Smooth muscle cell (in vitro differentiated cells): ENCODE data around the gene BCAS2. TPM values are rescaled to one million over a fixed set of nuclear protein-coding genes. Genes with fewer than 3 reads are reported as not detected.

ENCODE experiments used
- DNase-seq: peaks from one replicate; lab custom pipeline; 2025; ENCODE audit not compliant: unreplicated experiment; lab: John Stamatoyannopoulos, UW
- H2AFZ ChIP-seq: fragments of 200-600 bp; sonication (generic); 2 replicates; pipeline ENCODE4 v1.6.0; 2016; ENCODE audit warnings: antibody characterized with exemption, low read depth, mild to moderate bottlenecking
- H3F3A ChIP-seq: fragments of 200-600 bp; sonication (generic); 2 replicates; pipeline ENCODE4 v1.6.0; 2017; ENCODE audit warnings: antibody characterized with exemption, low read depth
- H3K27ac ChIP-seq: fragments of 200-600 bp; sonication (generic); 2 replicates; pipeline ENCODE4 v1.5.1; 2016; ENCODE audit warnings: low read depth, mild to moderate bottlenecking
- H3K27me3 ChIP-seq: fragments of 200-600 bp; sonication (generic); 2 replicates; pipeline ENCODE4 v1.6.1; 2016; ENCODE audit warnings: low read depth, mild to moderate bottlenecking
- H3K36me3 ChIP-seq: fragments of 200-600 bp; sonication (generic); 2 replicates; pipeline ENCODE4 v1.5.1; 2016; ENCODE audit warnings: low read depth
- H3K4me1 ChIP-seq: fragments of 200-600 bp; sonication (generic); 2 replicates; pipeline ENCODE4 v1.5.1; 2016; ENCODE audit warnings: low read depth
- H3K4me2 ChIP-seq: fragments of 200-600 bp; sonication (generic); 2 replicates; pipeline ENCODE4 v1.6.0; 2016; ENCODE audit warnings: mild to moderate bottlenecking
- H3K4me3 ChIP-seq: fragments of 200-600 bp; sonication (generic); 2 replicates; pipeline ENCODE4 v1.5.1; 2016; ENCODE audit warnings: mild to moderate bottlenecking
- H3K79me2 ChIP-seq: fragments of 200-600 bp; sonication (generic); 2 replicates; pipeline ENCODE4 v1.6.0; 2016; ENCODE audit warnings: low read depth, mild to moderate bottlenecking
- H3K9ac ChIP-seq: fragments of 200-600 bp; sonication (generic); 2 replicates; pipeline ENCODE4 v1.6.0; 2016; ENCODE audit warnings: low read depth
- H3K9me3 ChIP-seq: fragments of 200-600 bp; sonication (generic); replicated peaks from 2 replicates; pipeline ENCODE4 v1.5.1; 2016; ENCODE audit warnings: low read depth
- H4K20me1 ChIP-seq: fragments of 200-600 bp; sonication (generic); 2 replicates; pipeline ENCODE4 v1.6.0; 2016; ENCODE audit warnings: low read depth
- WGBS: methylation state at CpG from one replicate; pipeline ENCODE4 v1.1.7; 2016; ENCODE audit warnings: low lambda C conversion rate; 5-methylcytosine and 5-hydroxymethylcytosine counted together
- polyA plus RNA-seq: library from polyadenylated mRNA; unstranded; fragments of >200 nt; fragmentation: Nextera tagmentation; extraction: Ambion mirVana; gene quantifications from 2 replicates; pipeline ENCODE4 v1.2.1, GENCODE V29; 2016
- total RNA-seq: library from RNA; depleted of rRNA; stranded (reverse); fragments of >200 nt; gene quantifications from 2 replicates; pipeline ENCODE4 v1.2.3, GENCODE V29; 2014
- TF ChIP-seq, protein P1 (sequence below): fragments of 200-600 bp; sonication (generic); IDR thresholded peaks from 2 replicates; pipeline ENCODE4 v1.5.1; 2017; ENCODE audit warnings: borderline replicate concordance, mild to moderate bottlenecking, antibody characterized with exemption; ENCODE audit not compliant: insufficient read depth, poor library complexity, severe bottlenecking

BCAS2 gene
- total and polyA plus RNA-seq, 2 experiments from 2014 or later = 57.0 to 65.5 TPM

DNA sequence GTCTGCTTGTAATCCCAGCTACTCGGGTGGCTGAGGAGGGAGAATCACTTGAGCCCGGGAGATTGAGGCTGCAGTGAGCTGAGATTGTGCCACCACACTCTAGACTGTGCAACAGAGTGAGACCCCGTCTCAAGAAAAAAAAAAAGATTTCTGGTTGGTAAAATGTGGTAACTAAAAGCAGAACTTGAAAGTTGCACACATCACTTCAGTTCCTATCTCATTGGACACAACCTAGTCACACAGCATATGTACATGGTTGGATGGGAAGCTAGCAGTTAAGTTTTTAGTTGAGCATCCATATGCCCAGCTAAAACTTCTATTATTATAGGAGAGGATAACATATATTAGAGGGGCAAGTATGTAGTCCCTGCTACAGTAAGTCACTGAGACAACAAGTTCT lies 22.1 kb downstream of the BCAS2 start:
- Histone ChIP-seq H3K36me3 (no peaks in the 10 kb centered on the region), H3K9me3 (no peaks in the 10 kb centered on the region), H4K20me1 (no peaks in the 10 kb centered on the region), H3K9ac (no peak overlapping the region), H3K4me3 (no peak overlapping the region), H3K27me3 (no peaks in the 10 kb centered on the region), H2AFZ (no peak overlapping the region), H3K4me2 (no peak overlapping the region), H3F3A (no peaks in the 10 kb centered on the region), H3K27ac (no peak overlapping the region), H3K79me2 (no peaks in the 10 kb centered on the region), H3K4me1 (no peaks in the 10 kb centered on the region)
- TF ChIP-seq, protein P1, sequence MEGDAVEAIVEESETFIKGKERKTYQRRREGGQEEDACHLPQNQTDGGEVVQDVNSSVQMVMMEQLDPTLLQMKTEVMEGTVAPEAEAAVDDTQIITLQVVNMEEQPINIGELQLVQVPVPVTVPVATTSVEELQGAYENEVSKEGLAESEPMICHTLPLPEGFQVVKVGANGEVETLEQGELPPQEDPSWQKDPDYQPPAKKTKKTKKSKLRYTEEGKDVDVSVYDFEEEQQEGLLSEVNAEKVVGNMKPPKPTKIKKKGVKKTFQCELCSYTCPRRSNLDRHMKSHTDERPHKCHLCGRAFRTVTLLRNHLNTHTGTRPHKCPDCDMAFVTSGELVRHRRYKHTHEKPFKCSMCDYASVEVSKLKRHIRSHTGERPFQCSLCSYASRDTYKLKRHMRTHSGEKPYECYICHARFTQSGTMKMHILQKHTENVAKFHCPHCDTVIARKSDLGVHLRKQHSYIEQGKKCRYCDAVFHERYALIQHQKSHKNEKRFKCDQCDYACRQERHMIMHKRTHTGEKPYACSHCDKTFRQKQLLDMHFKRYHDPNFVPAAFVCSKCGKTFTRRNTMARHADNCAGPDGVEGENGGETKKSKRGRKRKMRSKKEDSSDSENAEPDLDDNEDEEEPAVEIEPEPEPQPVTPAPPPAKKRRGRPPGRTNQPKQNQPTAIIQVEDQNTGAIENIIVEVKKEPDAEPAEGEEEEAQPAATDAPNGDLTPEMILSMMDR = no peak
- WGBS = 99% methylated on average over 3 of the region's 3 CpGs
- DNase-seq = no peak

DNA sequence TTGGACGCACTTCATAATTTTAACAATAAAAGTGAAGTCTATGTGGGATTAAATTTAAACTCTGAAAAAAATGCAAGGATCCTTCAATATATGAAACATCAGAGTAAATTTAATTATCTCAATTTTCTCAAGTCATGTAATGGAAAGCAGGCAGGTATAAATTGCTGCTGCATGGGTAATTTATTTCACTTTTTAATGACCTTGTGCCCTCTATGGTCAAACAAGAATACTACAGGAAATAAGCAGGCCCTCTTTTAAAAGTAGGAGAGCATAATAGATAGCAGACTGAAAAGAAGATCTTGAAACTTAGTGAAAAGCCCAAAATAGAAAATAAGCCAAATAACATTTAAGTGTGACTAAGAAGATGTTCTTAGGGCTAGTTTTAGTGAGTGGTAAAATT lies 22.9 kb downstream of the BCAS2 start:
- no peaks in the 10 kb centered on the region for H3K9me3 ChIP-seq
- no peaks in the 10 kb centered on the region for H3K27me3 ChIP-seq
- no peak for DNase-seq
- no peak overlapping the region for H3K9ac ChIP-seq
- H3K4me1 ChIP-seq = no peaks in the 10 kb centered on the region
- H2AFZ ChIP-seq = no peak overlapping the region
- H3F3A ChIP-seq = no peaks in the 10 kb centered on the region
- H3K4me3 ChIP-seq = no peak overlapping the region
- no peaks in the 10 kb centered on the region for H3K79me2 ChIP-seq
- H4K20me1 ChIP-seq = no peaks in the 10 kb centered on the region
- H3K27ac ChIP-seq = no peak overlapping the region
- H3K4me2 ChIP-seq = no peak overlapping the region
- WGBS = 97% methylated on average over 1 of the region's 1 CpG
- H3K36me3 ChIP-seq = no peaks in the 10 kb centered on the region
- TF ChIP-seq, protein P1 = peak; percentile 25

DNA sequence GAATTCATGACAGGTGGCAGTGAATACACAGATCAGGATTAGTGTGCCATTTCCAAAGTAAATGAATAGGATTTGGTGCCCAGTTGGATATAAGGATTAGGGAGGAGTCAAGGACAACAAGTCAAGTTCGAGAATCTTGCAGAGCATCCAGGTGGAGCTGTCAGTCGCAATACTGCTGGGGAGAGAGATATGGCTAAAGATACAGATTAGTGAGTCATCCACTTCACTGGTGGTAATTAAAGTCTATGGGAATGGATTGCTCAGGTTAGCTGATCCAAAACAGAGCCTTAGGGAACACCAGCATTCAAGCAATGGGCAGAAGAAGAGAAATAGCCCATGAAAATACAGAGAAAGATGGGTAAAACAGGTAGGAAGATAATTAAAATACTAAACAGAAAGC lies 26.8 kb downstream of the BCAS2 start:
- TF ChIP-seq, protein P1 = no peak
- DNase-seq = no peak
- no peaks in the 10 kb centered on the region for H3K27me3 ChIP-seq
- H3K4me3 ChIP-seq = no peak overlapping the region
- H3F3A ChIP-seq = no peaks in the 10 kb centered on the region
- H3K4me1 ChIP-seq = no peaks in the 10 kb centered on the region
- no peak overlapping the region for H3K27ac ChIP-seq
- H4K20me1 ChIP-seq = no peaks in the 10 kb centered on the region
- no peaks in the 10 kb centered on the region for H3K79me2 ChIP-seq
- no peaks in the 10 kb centered on the region for H3K36me3 ChIP-seq
- no peak overlapping the region for H3K9ac ChIP-seq
- H3K4me2 ChIP-seq = no peak overlapping the region
- no peaks in the 10 kb centered on the region for H3K9me3 ChIP-seq
- no peak overlapping the region for H2AFZ ChIP-seq
- WGBS = 54% methylated on average over 2 of the region's 2 CpGs

DNA sequence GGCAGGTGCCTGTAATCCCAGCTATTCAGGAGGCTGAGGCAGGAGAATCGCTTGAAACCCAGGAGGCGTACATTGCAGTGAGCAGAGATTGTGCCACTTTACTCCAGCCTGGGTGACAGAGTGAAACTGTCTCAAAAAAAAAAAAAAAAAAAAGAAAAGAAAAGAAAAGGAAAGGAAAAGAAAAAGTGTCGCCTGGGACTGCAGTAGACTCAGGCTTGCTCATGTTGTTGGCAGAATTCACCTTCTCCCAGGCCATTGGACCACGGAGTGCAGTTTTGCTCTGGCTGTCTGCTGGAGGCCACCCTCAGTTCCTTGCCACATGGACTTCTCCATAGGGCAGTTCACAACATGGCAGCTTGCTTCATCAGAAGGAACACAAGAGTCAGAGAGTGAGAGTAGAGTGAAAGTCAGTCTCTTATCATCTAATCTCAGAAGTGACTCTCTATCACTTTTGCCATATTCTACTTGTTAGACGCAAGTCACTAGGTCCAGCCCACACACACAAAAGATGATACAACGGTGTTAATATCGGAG lies 29.2 kb downstream of the BCAS2 start:
- WGBS = 92% methylated on average over 7 of the region's 7 CpGs
- Histone ChIP-seq H3K27ac (no peak overlapping the region), H3K9me3 (no peaks in the 10 kb centered on the region), H3K4me3 (no peak overlapping the region), H3F3A (no peaks in the 10 kb centered on the region), H3K79me2 (no peaks in the 10 kb centered on the region), H3K36me3 (no peaks in the 10 kb centered on the region), H3K4me2 (no peak overlapping the region), H4K20me1 (no peaks in the 10 kb centered on the region), H3K4me1 (no peaks in the 10 kb centered on the region), H2AFZ (no peak overlapping the region), H3K9ac (no peak overlapping the region), H3K27me3 (no peaks in the 10 kb centered on the region)
- TF ChIP-seq, protein P1 = no peak
- DNase-seq = no peak
